B cell (primary cell): ENCODE measurements around the gene MZF1. TPM values are rescaled to one million over a fixed set of nuclear protein-coding genes. Genes with fewer than 3 reads are reported as not detected.

Source experiments
- ATAC-seq: fragments of 200-7000 bp; cut with Tn5 transposase; one replicate; pipeline ENCODE4 v1.10.0; 2021; ENCODE audit warnings: low read depth, mild to moderate bottlenecking, moderate number of reproducible peaks, moderate library complexity
- CTCF ChIA-PET: fragments of 350-600 bp; sonication (Branson Sonifier 250); formaldehyde crosslinking; loops from one replicate; lab custom pipeline; 2021; ENCODE audit warnings: antibody characterized with exemption, inconsistent platforms; lab: Charles Lee
- POLR2A ChIA-PET: fragments of 350-600 bp; sonication (Branson Sonifier 250); formaldehyde crosslinking; loops from one replicate; lab custom pipeline; 2021; ENCODE audit warnings: antibody characterized with exemption; lab: Charles Lee
- DNase-seq: peaks from one replicate; pipeline ENCODE4 v3.0.0; 2013
- H2AFZ ChIP-seq: 2 replicates; pipeline ENCODE4 v1.6.1; 2012; ENCODE audit warnings: mild to moderate bottlenecking, low read depth, low read length; ENCODE audit not compliant: insufficient read depth, poor library complexity, severe bottlenecking
- H3K27ac ChIP-seq, 2 donors: 1 replicate in 1 of 2; 2 replicates in 1 of 2; pipeline ENCODE4 v1.5.1; 2012 to 2013; ENCODE audit warnings: low read length in 2 of 2, mild to moderate bottlenecking in 2 of 2, moderate library complexity in 1 of 2
- H3K27me3 ChIP-seq, 4 experiments: fragments of 200-600 bp in 1 of 4; sonication (generic) in 1 of 4; replicated peaks in 1 of 4; 1 replicate in 2 of 4; 2 replicates in 2 of 4; pipeline versions ENCODE4 v1.6.1 to v1.7.0; 2013 to 2016; ENCODE audit warnings: low read length in 3 of 4, mild to moderate bottlenecking in 2 of 4, mixed read lengths in 1 of 4, moderate library complexity in 1 of 4; ENCODE audit not compliant: insufficient read depth in 4 of 4, control insufficient read depth in 3 of 4; ENCODE audit errors: control extremely low read depth in 1 of 4
- H3K36me3 ChIP-seq, 2 experiments: replicated peaks in 1 of 2; 1 replicate in 1 of 2; 2 replicates in 1 of 2; pipeline versions ENCODE4 v1.6.1 to v1.7.1; 2013; ENCODE audit warnings: low read length in 1 of 2; ENCODE audit not compliant: insufficient read depth in 2 of 2, control insufficient read depth in 1 of 2; ENCODE audit errors: control extremely low read depth in 1 of 2, extremely low read depth in 1 of 2
- H3K4me1 ChIP-seq, 2 donors: fragments of 200-600 bp in 1 of 2; sonication (generic) in 1 of 2; 1 replicate in 1 of 2; 2 replicates in 1 of 2; pipeline versions ENCODE4 v1.5.1 to v1.6.1; 2013 to 2017; ENCODE audit warnings: low read length in 2 of 2; ENCODE audit not compliant: control insufficient read depth in 2 of 2, insufficient read depth in 2 of 2
- H3K4me2 ChIP-seq: replicated peaks from 2 replicates; pipeline ENCODE3; 2012; ENCODE audit warnings: mild to moderate bottlenecking, low read depth, low read length; ENCODE audit not compliant: poor library complexity, severe bottlenecking
- H3K4me3 ChIP-seq, 5 experiments: fragments of 200-600 bp in 1 of 5; sonication (generic) in 1 of 5; 1 replicate in 3 of 5; 2 replicates in 2 of 5; pipeline versions ENCODE4 v1.5.1 to v1.7.0; 2011 to 2016; ENCODE audit warnings: low read length in 4 of 5, mild to moderate bottlenecking in 4 of 5, low read depth in 2 of 5, control low read depth in 1 of 5, moderate library complexity in 1 of 5; ENCODE audit not compliant: insufficient read depth in 1 of 5; ENCODE audit errors: control extremely low read depth in 1 of 5, extremely low read depth in 1 of 5
- H3K79me2 ChIP-seq: fragments of 200-600 bp; sonication (generic); one replicate; pipeline ENCODE4 v1.6.0; 2016; ENCODE audit warnings: low read length; ENCODE audit not compliant: control insufficient read depth, insufficient read depth
- H3K9ac ChIP-seq: fragments of 200-600 bp; sonication (generic); 2 replicates; pipeline ENCODE4 v1.6.1; 2017; ENCODE audit warnings: mild to moderate bottlenecking, low read length, moderate library complexity
- H3K9me3 ChIP-seq, 3 donors: one replicate each; pipeline versions ENCODE4 v1.6.1 to v1.7.1; 2013; ENCODE audit warnings: low read length in 2 of 3; ENCODE audit not compliant: control insufficient read depth in 2 of 3, insufficient read depth in 1 of 3; ENCODE audit errors: control extremely low read depth in 1 of 3
- H4K20me1 ChIP-seq: 2 replicates; pipeline ENCODE4 v1.6.0; 2012; ENCODE audit warnings: mild to moderate bottlenecking, low read length; ENCODE audit not compliant: insufficient read depth, control insufficient read depth, poor library complexity, severe bottlenecking
- H3K27ac Mint-ChIP-seq: one replicate; pipeline ENCODE4 v1.8.0; 2021; ENCODE audit warnings: mixed read lengths
- H3K27me3 Mint-ChIP-seq: one replicate; pipeline ENCODE4 v1.8.0; 2021; ENCODE audit warnings: mixed read lengths
- H3K4me1 Mint-ChIP-seq: one replicate; pipeline ENCODE4 v1.8.0; 2021; ENCODE audit warnings: mixed read lengths
- H3K4me3 Mint-ChIP-seq: one replicate; pipeline ENCODE4 v1.8.0; 2021; ENCODE audit warnings: mixed read lengths
- H3K9me3 Mint-ChIP-seq: one replicate; pipeline ENCODE4 v1.8.0; 2022; ENCODE audit warnings: mixed read lengths; ENCODE audit not compliant: insufficient read depth
- EZH2 ChIP-seq: IDR thresholded peaks from 2 replicates; pipeline ENCODE4 v1.6.1; 2012; ENCODE audit warnings: borderline replicate concordance, low read depth, mild to moderate bottlenecking, moderate library complexity, low read length; ENCODE audit not compliant: insufficient read depth, poor library complexity, severe bottlenecking
- WGBS: methylation state at CpG from one replicate; pipeline ENCODE4 v1.1.5; 2013; ENCODE audit warnings: missing lambda C conversion rate; ENCODE audit not compliant: insufficient coverage; 5-methylcytosine and 5-hydroxymethylcytosine counted together
- intact Hi-C: fragments of 100-400 bp; cut with micrococcal nuclease; formaldehyde crosslinking; loops from one replicate; pipeline ENCODE4 v1.10.0; 2022
- polyA plus RNA-seq: library from polyadenylated mRNA; depleted of rRNA; stranded (reverse); fragments of >200 nt; gene quantifications from 2 replicates; pipeline ENCODE4 v1.2.3, GENCODE V29; 2012
- total RNA-seq, 2 donors: library from RNA; stranded (reverse); fragments of 120-200 nt in 1 of 2; gene quantifications; 1 replicate in 1 of 2; 2 replicates in 1 of 2; pipeline versions ENCODE4 v1.2.3 to v1.2.4, GENCODE V29; 2013 to 2022
- TF ChIP-seq, protein P1 (sequence below): fragments of 200-600 bp; IDR thresholded peaks from one replicate; pipeline ENCODE4 v1.8.0; 2022; ENCODE audit warnings: antibody characterized with exemption, mild to moderate bottlenecking

Gene MZF1
- total and polyA plus RNA-seq, 2 donors (not counting 1 experiment from before 2014, with no cell fraction given) = 79.4 to 95.8 TPM

DNA sequence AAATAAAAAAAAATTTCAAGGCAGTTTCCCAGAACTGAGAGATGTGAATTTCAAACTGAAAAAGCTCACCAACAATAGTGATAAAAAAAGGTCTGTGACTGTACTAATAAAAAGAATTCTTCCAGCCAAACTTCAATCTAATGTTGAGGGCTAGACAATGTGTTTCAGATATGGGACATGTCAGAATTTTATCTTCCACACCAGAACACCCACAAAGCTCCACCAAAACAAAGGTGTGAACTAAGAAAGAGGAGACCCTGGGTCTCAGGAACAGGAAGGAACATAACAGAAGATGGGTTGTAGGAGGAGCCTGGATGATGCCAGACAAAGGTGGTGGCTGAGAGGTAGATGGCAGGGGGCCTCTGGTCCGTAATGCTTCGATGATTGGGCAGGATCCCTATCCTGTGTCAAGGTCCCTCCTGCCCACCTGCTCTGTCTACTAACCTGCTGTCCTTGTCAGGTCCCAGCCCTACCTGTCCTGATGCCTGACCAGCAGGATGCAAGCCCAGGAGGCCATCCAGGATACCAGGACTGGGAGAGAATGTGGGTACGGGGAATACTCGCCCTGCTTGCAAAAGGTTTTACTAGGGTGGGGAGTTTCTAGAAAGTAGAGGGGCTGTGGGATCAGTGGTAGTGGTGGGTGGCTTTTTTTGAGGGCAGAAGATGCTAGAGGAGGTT lies 4.5 kb downstream of the MZF1 start:
- DNase-seq (no peak), ATAC-seq (no peak)
- Histone ChIP-seq H3K9me3 (peaks cover 0 to 7% (median 0%) of the 10 kb centered on the region in 3 donors), H3K27me3 (no peaks in the 10 kb centered on the region), H3K79me2 (peaks cover 15% of the 10 kb centered on the region), H3K27ac (no peak overlapping the region), H3K4me1 (peaks cover 11 to 19% of the 10 kb centered on the region in 2 donors), H2AFZ (no peak overlapping the region), H3K36me3 (peaks cover 0 to 16% of the 10 kb centered on the region in 2 experiments), H3K4me3 (no peak overlapping the region), H4K20me1 (peaks cover 2% of the 10 kb centered on the region), H3K4me2 (no peak overlapping the region), H3K9ac (no peak overlapping the region)
- ChIA-PET CTCF (no interaction called here), POLR2A (interaction anchor here (0.6 kb wide), 1 partner anchor 166 kb away, joined by 6 read pairs; no protein-coding TSS in a partner anchor)
- no peak for TF ChIP-seq EZH2
- H3K4me1 Mint-ChIP-seq = peaks cover 26% of the 10 kb centered on the region
- H3K27ac Mint-ChIP-seq = no peak overlapping the region
- WGBS = 92% methylated on average over 2 of the region's 4 CpGs
- intact Hi-C loops = no loop called here
- no peak overlapping the region for H3K4me3 Mint-ChIP-seq
- no peaks in the 10 kb centered on the region for H3K27me3 Mint-ChIP-seq
- H3K9me3 Mint-ChIP-seq = no peaks in the 10 kb centered on the region

GRCh38 chr19:58566989-58567388 lies 6.1 kb downstream of the MZF1 start:
- Mint-ChIP-seq H3K27ac (no peak overlapping the region), H3K4me1 (peaks cover 27% of the 10 kb centered on the region), H3K27me3 (no peaks in the 10 kb centered on the region), H3K9me3 (no peaks in the 10 kb centered on the region), H3K4me3 (no peak overlapping the region)
- H2AFZ ChIP-seq = no peak overlapping the region
- peaks cover 0 to 16% of the 10 kb centered on the region in 2 experiments for H3K36me3 ChIP-seq
- H3K9me3 ChIP-seq = peaks cover 0 to 7% (median 0%) of the 10 kb centered on the region in 3 donors
- ATAC-seq = no peak
- intact Hi-C loops = no loop called here
- H3K27ac ChIP-seq = no peak overlapping the region
- peaks cover 7% of the 10 kb centered on the region for H4K20me1 ChIP-seq
- no peak overlapping the region for H3K9ac ChIP-seq
- H3K27me3 ChIP-seq = no peaks in the 10 kb centered on the region
- H3K79me2 ChIP-seq = peaks cover 15% of the 10 kb centered on the region
- WGBS = 100% methylated on average over 4 of the region's 5 CpGs
- no peak for TF ChIP-seq EZH2
- TF ChIP-seq, protein P1, sequence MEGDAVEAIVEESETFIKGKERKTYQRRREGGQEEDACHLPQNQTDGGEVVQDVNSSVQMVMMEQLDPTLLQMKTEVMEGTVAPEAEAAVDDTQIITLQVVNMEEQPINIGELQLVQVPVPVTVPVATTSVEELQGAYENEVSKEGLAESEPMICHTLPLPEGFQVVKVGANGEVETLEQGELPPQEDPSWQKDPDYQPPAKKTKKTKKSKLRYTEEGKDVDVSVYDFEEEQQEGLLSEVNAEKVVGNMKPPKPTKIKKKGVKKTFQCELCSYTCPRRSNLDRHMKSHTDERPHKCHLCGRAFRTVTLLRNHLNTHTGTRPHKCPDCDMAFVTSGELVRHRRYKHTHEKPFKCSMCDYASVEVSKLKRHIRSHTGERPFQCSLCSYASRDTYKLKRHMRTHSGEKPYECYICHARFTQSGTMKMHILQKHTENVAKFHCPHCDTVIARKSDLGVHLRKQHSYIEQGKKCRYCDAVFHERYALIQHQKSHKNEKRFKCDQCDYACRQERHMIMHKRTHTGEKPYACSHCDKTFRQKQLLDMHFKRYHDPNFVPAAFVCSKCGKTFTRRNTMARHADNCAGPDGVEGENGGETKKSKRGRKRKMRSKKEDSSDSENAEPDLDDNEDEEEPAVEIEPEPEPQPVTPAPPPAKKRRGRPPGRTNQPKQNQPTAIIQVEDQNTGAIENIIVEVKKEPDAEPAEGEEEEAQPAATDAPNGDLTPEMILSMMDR = no peak
- H3K4me1 ChIP-seq = peaks cover 17 to 26% of the 10 kb centered on the region in 2 donors
- H3K4me2 ChIP-seq = no peak overlapping the region
- ChIA-PET CTCF (no interaction called here), POLR2A (no interaction called here)
- H3K4me3 ChIP-seq = no peak overlapping the region
- DNase-seq = no peak
